Non-pigmented ciliary epithelial cell (primary cell): ENCODE data around the gene GH2.
"Not testable (repeated sequence)": the region's sequence is repeated elsewhere in the genome, so short reads cannot be mapped to it uniquely, and the experiment has no call there.

Experiments
- DNase-seq: peaks from one replicate; pipeline ENCODE4 v3.0.0-alpha.2; 2010; ENCODE audit warnings: low read depth

Gene GH2

DNA sequence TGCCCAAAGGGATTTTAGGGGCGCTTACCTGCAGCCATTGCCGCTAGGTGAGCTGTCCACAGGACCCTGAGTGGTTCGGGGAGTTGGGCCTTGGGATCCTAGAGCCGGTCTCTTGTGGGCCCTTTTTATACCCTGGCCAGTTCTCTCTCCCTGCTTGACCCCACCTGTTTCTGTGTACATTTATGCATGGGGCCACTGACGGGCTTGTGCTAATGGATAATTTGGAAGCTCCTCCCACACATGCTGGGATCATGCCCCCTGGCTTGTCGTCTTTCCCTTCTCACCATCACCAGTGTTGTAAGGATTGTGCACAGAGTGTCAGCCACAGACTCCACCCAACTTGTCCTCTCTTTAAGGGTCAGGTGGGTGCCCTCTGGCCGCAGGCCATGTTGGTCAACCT is 8.2 kb downstream of the GH2 start, which contains the start of gene CSH2:
Gene CSH2 (minus strand): TSS at position 101 of the 400 bp plus-strand sequence. CDS start 63 bp downstream, at position 38.
- not testable (repeated sequence) for DNase-seq

- not testable (repeated sequence) for DNase-seq
Observed at GRCh38 chr17:63871646-63872365, 9.9 kb downstream of the GH2 start.

DNA sequence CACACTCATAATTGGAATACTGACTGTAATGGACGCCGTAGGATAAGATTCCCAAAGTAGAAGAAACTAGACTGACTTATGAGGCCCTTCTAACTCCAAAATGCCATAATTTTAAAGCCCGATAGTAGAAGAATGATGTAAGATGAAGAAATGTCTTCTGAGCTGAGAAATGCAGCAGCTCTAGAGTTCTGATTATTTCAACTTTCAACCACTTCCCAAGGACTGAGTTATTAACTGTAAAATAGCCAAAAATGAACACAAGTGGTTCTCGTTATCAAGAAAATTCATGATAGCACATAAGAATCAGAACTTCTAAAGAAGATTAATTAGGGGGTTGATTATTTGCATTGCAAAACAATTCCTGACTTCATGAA is 11.5 kb downstream of the GH2 start:
- not testable (repeated sequence) for DNase-seq

DNA sequence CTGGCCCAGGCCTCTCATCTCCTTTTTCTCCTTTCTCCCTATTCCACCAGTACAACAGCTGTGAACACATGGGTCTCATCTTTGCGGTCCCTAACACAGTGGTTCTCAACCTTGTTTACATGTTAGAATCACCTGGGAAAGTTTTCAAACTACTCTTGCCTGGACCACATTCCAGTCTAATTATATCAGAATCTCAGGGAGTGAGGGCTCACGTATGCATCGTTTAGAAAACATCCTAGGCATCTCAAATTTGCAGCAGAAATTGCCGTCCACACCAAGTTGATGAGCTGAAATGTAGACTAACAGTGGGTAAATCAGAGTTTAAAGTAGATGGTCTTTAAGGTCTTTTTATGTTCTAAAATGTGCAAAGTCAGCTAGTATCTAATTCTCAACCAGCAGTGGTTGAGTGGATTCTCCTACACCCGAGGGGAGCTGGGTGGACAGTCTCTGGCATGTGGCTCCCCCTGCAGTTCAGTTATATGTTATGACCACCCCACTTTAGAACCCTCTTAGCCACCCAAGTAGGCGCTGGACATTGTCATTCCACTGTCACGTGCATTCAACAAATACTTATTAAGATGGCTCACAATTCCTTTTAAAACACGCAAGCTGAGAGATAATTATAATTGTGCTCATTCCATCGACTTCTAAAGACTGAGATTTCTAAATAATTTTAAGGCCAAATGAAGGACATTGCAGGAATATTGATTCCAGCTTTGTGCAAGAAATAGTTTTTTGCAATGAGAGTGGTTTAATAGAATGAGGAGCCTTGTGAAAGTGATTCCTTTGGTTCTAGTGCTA is 12.1 kb downstream of the GH2 start:
- DNase-seq, result not testable (repeated sequence)

- DNase-seq, result not testable (repeated sequence)
Observed at GRCh38 chr17:63866625-63867024, 15.1 kb downstream of the GH2 start.

- no peak for DNase-seq
Observed at GRCh38 chr17:63859257-63859656, 22.5 kb downstream of the GH2 start.

DNA sequence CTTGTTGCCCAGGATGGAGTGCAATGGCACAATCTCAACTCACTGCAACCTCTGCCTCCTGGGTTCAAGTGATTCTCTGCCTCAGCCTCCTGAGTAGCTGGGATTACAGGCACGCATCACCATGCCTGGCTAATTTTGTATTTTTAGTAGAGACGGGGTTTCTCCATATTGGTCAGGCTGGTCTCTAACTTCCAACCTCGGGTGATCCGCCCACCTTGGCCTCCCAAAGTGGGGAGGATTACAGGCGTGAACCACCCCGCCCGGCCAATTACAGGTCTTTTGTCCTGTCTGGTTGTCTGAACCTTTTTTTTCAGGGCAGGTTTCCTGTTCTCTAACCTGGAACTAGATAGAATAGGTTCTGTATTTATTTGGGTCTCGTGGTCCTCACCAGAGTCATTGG is 25.3 kb downstream of the GH2 start:
- DNase-seq, result not testable (repeated sequence)

DNA sequence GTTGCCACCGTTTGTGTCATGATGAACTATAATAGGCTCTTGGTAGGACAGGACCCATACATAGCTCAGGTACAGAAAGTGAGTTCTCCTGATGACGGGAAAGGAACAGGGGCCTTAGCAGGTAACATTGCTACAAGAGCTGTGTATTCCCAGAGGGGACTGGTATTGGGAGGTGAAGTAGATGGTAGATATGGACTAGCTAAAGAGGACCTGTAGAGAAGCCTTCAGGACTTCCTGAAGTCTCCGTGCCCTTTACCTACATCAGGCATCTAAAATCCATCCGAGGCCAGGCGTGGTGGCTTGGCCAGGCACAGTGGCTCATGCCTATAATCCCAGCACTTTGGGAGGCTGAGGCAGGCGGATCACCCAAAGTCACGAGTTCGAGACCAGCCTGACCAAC is 26.6 kb downstream of the GH2 start:
- no peak for DNase-seq

DNA sequence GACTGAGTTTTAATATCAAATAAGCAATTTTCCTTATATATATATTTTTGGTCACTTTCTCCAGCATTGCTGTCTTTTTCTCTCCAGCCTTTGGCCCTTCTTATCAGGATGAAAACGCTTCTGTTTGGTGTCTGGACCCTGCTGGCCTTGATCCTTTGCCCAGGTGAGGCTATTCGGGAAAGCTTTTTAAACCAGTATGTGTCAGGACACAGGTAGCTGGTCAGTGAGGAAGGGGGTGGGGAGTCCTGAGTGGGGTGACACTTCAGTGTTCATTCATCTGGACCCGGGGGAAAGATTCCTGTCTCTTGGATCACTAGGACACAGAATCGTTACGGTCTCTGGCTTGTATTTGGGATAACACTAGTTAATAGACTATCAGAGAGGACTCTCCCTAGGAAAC is 27.0 kb downstream of the GH2 start:
- no peak for DNase-seq

DNA sequence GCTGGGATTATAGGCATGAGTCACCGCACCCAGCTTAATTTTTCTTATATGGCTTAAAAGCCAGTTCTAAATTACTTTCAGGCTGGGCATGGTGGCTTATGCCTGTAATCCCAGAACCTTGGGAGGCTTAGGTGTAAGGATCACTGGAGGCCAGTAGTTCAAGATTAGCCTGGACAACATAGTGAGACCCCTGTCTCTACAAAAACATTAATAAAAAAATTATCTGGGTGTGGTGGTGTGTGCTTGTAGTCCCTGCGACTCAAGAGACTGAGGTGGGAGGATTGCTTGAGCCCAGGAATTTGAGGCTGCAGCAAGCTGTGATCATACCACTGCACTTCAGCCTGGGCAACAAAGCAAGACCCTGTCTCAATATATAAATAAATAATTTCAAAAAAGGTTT is 28.5 kb downstream of the GH2 start:
- DNase-seq, result no peak

GRCh38 chr17:63850401-63850800 is 31.3 kb downstream of the GH2 start:
- DNase-seq, result no peak

DNA sequence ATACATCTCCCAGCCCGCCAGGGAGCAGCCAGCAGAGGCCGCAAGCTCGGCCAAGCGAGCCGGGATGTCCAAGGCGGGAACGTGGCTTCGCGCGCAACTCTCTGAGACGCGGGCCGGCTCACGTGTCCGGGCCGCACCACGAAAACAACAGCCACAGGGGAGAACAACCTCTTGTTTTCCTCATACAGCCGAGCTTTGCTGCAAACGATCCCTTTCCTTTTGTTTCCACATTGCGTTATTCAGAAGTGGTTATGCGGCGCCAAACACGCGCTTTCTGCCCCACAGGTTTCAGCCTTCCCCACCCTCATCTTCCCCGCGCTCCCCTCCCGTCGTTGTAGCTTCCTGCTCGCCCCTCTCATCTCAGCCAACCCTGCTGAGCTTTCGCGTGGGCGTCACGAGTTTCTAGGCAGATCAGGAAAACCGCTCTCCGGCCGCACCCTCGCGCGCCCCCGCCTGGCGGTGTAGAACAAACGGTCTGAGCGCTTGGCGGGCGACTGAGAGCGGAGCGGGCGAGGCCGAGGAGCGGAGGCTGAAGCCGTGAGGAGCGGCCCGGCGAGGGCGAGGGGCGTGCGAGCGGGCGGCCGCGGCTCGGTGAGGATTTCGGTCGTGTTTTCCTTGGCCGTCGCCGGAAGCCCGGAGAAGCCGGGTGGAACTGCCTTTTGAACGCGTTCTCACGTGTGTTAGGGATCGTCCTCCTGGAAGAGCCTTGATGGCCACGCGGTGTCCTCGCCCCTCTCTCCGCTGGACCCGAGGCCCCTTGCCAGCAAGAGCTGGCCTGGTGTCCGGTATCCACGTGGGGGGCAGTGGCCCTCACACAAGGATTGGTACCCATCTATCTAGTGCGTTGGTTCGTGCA is 32.7 kb downstream of the GH2 start:
- DNase-seq, result no peak

DNA sequence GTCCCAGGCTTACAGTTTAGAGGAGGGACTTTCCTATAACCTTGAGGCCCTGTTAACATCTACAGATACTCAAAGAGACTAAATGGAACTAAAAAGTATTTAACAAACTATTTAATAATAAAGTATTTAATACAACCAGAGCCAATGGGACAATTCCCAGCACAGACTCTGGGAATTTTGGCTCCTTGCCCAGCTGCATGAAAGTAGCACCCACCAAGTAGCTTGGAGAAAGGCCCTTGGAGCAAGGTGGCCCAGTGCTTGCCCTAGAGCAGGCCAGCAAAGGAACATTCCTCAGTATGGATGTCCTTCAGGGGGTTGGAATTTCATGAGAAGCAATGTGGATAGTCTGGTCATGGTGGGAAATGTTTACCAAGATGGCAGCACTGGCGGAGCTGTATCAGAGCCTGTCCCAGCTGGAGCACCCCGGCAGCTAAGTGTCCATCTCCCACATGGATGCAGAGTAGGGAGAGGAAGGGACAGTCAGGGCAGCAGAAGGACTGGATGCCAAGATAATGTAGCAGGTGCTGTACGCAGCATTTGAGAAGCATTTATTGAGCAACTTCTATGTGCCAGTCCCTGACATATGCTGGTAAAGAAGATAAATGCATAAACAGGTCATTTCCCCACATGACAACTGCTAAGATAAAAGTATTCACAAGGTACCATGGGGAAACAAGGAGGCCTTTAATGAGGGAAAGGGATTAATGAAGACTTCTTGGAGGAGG is 34.1 kb downstream of the GH2 start:
- no peak for DNase-seq

DNA sequence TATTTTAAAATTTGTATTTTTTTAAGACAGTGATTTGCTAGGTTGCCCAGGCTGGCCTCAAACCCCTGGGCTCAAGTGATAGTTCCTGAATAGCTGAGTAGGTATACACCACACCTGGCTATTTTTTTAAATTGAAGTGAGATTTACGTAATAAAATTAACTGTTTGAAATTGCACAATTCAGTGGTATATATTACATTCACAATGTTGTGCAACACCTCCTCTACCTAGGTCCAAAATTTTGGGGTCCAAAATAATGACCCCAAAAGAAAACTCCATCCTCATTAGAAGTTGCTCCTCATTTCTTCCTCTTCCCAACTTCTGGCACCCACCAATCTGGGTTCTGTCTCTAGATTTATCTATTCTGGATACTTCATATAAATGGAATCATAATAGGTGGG is 36.2 kb downstream of the GH2 start:
- DNase-seq, result no peak

DNA sequence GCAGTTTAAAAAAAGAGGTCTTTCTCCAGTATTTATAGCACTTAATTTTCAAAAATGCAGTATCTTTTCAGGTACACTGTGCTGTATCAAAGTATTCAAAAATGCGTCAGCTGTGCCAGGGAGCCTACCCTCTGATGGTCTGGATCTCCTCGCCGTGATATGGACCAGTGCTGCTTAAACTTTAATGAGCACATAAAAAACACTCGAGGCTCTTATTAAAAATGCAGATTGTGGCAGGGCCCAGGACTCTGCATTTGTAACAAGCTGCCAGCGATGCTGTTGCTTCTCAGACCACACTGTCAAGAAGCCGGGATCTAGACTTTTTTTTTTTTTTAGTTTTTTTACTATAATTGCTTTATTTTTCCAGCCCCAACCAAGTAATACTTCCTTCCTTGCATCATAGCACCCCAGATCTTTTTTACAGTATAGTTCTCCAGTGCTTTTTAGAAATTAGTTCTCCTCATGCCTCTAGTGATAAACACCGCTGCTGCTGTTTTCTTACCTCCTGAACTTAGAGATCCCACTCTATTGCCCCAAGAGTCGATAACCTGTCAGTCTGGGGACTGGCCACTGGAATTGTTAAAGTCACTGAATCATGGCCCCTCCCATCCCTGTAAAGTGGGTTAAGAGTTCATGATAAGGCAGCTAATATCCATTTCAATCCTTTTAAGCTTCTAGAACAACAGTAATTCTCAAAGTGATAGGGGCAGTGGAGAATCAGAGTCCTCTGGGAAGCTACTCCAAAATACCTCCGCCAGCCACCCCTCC is 37.6 kb downstream of the GH2 start:
- no peak for DNase-seq

GRCh38 chr17:63843387-63843888 is 38.3 kb downstream of the GH2 start:
- DNase-seq, result not testable (repeated sequence)

GRCh38 chr17:63842540-63843386 is 39.0 kb downstream of the GH2 start, which contains the start of gene SMARCD2:
Gene SMARCD2 (minus strand): TSS chr17:63842685. CDS start chr17:63842674, 11 bp downstream.
- DNase-seq, result peak; percentile 91

DNA sequence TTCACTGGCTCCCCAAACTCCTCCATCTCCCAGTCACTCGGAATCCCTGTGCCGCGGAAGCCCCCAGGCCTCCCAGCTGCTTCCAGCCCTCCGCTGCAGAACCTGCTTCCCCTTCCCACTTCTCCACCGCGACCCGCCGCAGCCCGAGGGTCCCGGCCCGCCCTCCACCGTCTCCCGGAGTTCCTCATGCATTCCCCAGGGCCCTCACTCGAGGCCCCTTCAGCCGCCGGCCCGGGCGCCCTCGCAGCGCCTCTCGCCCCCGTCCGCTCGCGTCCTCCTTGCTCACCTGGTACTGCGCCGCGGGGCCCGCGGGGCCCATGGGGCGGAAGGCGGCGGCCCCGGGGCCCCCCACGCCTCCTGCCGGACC is 39.6 kb downstream of the GH2 start:
- no peak for DNase-seq

GRCh38 chr17:63841350-63842172 is 40.2 kb downstream of the GH2 start:
- no peak for DNase-seq
